ENCODE results near the gene FMN2.

Gene FMN2

GRCh38 chr1:240308096-240308495 is 216.4 kb downstream of the FMN2 start:
- no peak overlapping the region for H3K4me3 ChIP-seq (replicated peaks in 1 of 2; ENCODE audit: low read depth in 2 of 2, low read length in 2 of 2)
- TF ChIP-seq CTCF (IDR thresholded peaks at IDR 0.05; ENCODE audit: low read depth, low read length) = no peak
- no peak for DNase-seq (ENCODE audit: low read depth in 2 of 2)

GRCh38 chr1:240309769-240310168 is 218.1 kb downstream of the FMN2 start:
- no peak overlapping the region for H3K4me3 ChIP-seq (replicated peaks in 1 of 2; ENCODE audit: low read depth in 2 of 2, low read length in 2 of 2)
- no peak for TF ChIP-seq CTCF (IDR thresholded peaks at IDR 0.05; ENCODE audit: low read depth, low read length)
- DNase-seq (ENCODE audit: low read depth in 2 of 2) = no peak

GRCh38 chr1:240310226-240310925 is 218.7 kb downstream of the FMN2 start:
- DNase-seq (ENCODE audit: low read depth in 2 of 2) = peak; percentile 62 to 66
- TF ChIP-seq CTCF (IDR thresholded peaks at IDR 0.05; ENCODE audit: low read depth, low read length) = no peak
- no peak overlapping the region for H3K4me3 ChIP-seq (replicated peaks in 1 of 2; ENCODE audit: low read depth in 2 of 2, low read length in 2 of 2)

GRCh38 chr1:240312872-240313271 is 221.2 kb downstream of the FMN2 start:
- TF ChIP-seq CTCF (IDR thresholded peaks at IDR 0.05; ENCODE audit: low read depth, low read length) = no peak
- H3K4me3 ChIP-seq (replicated peaks in 1 of 2; ENCODE audit: low read depth in 2 of 2, low read length in 2 of 2) = no peak overlapping the region
- peak; percentile 71 to 92 for DNase-seq (ENCODE audit: low read depth in 2 of 2)

GRCh38 chr1:240314845-240315801 is 223.4 kb downstream of the FMN2 start:
- DNase-seq (ENCODE audit: low read depth in 2 of 2) = peak in 1 of 2 donors; percentile 31
- no peak for TF ChIP-seq CTCF (IDR thresholded peaks at IDR 0.05; ENCODE audit: low read depth, low read length)
- H3K4me3 ChIP-seq (replicated peaks in 1 of 2; ENCODE audit: low read depth in 2 of 2, low read length in 2 of 2) = no peak overlapping the region

GRCh38 chr1:240319998-240320397 is 228.3 kb downstream of the FMN2 start:
- no peak for TF ChIP-seq CTCF (IDR thresholded peaks at IDR 0.05; ENCODE audit: low read depth, low read length)
- no peak for DNase-seq (ENCODE audit: low read depth in 2 of 2)

More at GRCh38 chr1:240319998-240320397, 228.3 kb downstream of the FMN2 start:
- H3K4me3 ChIP-seq (replicated peaks in 1 of 2; ENCODE audit: low read depth in 2 of 2, low read length in 2 of 2) = no peak overlapping the region

Data from cardiac fibroblast (primary cell).